Nephron progenitor cell (in vitro differentiated cells): ENCODE data around the gene RACK1.

Source experiments
- DNase-seq: peaks from one replicate; pipeline ENCODE4 v3.0.0; 2021
- H3K27ac Mint-ChIP-seq: 2 replicates; pipeline ENCODE4 v1.8.0; 2021; ENCODE audit warnings: mild to moderate bottlenecking, moderate library complexity, mixed read lengths
- H3K27me3 Mint-ChIP-seq: 2 replicates; pipeline ENCODE4 v1.8.0; 2021; ENCODE audit warnings: mild to moderate bottlenecking, low read depth, mixed read lengths; ENCODE audit not compliant: poor library complexity
- H3K36me3 Mint-ChIP-seq: 2 replicates; pipeline ENCODE4 v1.8.0; 2021; ENCODE audit warnings: low read depth, mixed read lengths
- H3K4me1 Mint-ChIP-seq: 2 replicates; pipeline ENCODE4 v1.8.0; 2021; ENCODE audit warnings: mixed read lengths
- H3K4me3 Mint-ChIP-seq: 2 replicates; pipeline ENCODE4 v1.8.0; 2021; ENCODE audit warnings: mild to moderate bottlenecking, moderate library complexity, mixed read lengths
- H3K9me3 Mint-ChIP-seq: 2 replicates; pipeline ENCODE4 v1.8.0; 2021; ENCODE audit warnings: mild to moderate bottlenecking, moderate library complexity, mixed read lengths
- CTCF ChIP-seq: fragments of 200-600 bp; sonication (generic); IDR thresholded peaks from 2 replicates; pipeline ENCODE4 v1.5.0; 2021; ENCODE audit warnings: antibody characterized with exemption

The RACK1 gene

GRCh38 chr5:181259283-181259682, 15.6 kb upstream of the RACK1 start:
- Mint-ChIP-seq H3K27me3 (no peaks in the 10 kb centered on the region), H3K4me1 (peaks cover 56% of the 10 kb centered on the region), H3K4me3 (peak overlapping the region; percentile 97), H3K27ac (no peak overlapping the region), H3K36me3 (peaks cover 35% of the 10 kb centered on the region), H3K9me3 (no peaks in the 10 kb centered on the region)
- TF ChIP-seq CTCF: no peak
- DNase-seq: no peak

- H3K4me3 Mint-ChIP-seq: peak overlapping the region; percentile 97
- H3K27me3 Mint-ChIP-seq: no peaks in the 10 kb centered on the region
- TF ChIP-seq CTCF: no peak
- H3K4me1 Mint-ChIP-seq: peaks cover 53% of the 10 kb centered on the region
- no peak overlapping the region for H3K27ac Mint-ChIP-seq
- peaks cover 35% of the 10 kb centered on the region for H3K36me3 Mint-ChIP-seq
- DNase-seq: no peak
- no peaks in the 10 kb centered on the region for H3K9me3 Mint-ChIP-seq
Measured at GRCh38 chr5:181258576-181258975, 14.9 kb upstream of the RACK1 start.

- Mint-ChIP-seq H3K9me3 (no peaks in the 10 kb centered on the region), H3K4me1 (peaks cover 60% of the 10 kb centered on the region), H3K36me3 (peaks cover 42% of the 10 kb centered on the region), H3K27ac (no peak overlapping the region), H3K4me3 (no peak overlapping the region), H3K27me3 (no peaks in the 10 kb centered on the region)
- DNase-seq: no peak
- TF ChIP-seq CTCF: no peak
Measured at GRCh38 chr5:181255836-181256578, 12.3 kb upstream of the RACK1 start.

GRCh38 chr5:181255276-181255675, 11.6 kb upstream of the RACK1 start:
- Mint-ChIP-seq H3K4me1 (peaks cover 57% of the 10 kb centered on the region), H3K9me3 (no peaks in the 10 kb centered on the region), H3K27ac (no peak overlapping the region), H3K36me3 (peaks cover 47% of the 10 kb centered on the region), H3K27me3 (no peaks in the 10 kb centered on the region), H3K4me3 (no peak overlapping the region)
- no peak for TF ChIP-seq CTCF
- DNase-seq: no peak

- Mint-ChIP-seq H3K27me3 (no peaks in the 10 kb centered on the region), H3K27ac (peak overlapping the region; percentile 85), H3K4me1 (peaks cover 55% of the 10 kb centered on the region), H3K4me3 (peak overlapping the region; percentile 100), H3K36me3 (peaks cover 13% of the 10 kb centered on the region), H3K9me3 (no peaks in the 10 kb centered on the region)
- DNase-seq: no peak
- no peak for TF ChIP-seq CTCF
Measured at GRCh38 chr5:181248277-181248676, 4.6 kb upstream of the RACK1 start.
